HepG2 (cell line): ENCODE results near the gene SERPINE2. TPM values are rescaled to one million over a fixed set of nuclear protein-coding genes. Genes with fewer than 3 reads are reported as not detected.

Source experiments
- ATAC-seq: fragments of 200-7000 bp; cut with Tn5 transposase; 3 replicates; pipeline ENCODE4 v1.9.1; 2020; ENCODE audit warnings: mild to moderate bottlenecking, moderate library complexity
- BruUV-seq: library from RNA; stranded (reverse); fragments of 400-500 nt; replicated peaks from 2 replicates; lab custom pipeline; 2021; lab: Mats Ljungman, UMichigan
- CTCF ChIA-PET: fragments of 300-600 bp; formaldehyde crosslinking; extraction: SDS; loops from one replicate; lab custom pipeline; 2021; ENCODE audit warnings: low total read pairs, inconsistent platforms, low intra/inter-chr PET ratio; lab: Yijun Ruan, JAX
- POLR2A ChIA-PET: fragments of 350-600 bp; sonication (Branson Sonifier 250); formaldehyde crosslinking; loops from one replicate; lab custom pipeline; 2020; ENCODE audit warnings: antibody characterized with exemption, inconsistent platforms; lab: Yijun Ruan, JAX
- DNase-seq: peaks from one replicate; pipeline ENCODE4 v3.0.0-alpha.2; 2015; ENCODE audit warnings: low spot score
- FAIRE-seq: peaks from 3 replicates; lab custom pipeline; 2011; peaks lifted over from hg19 to GRCh38; lab: Jason Lieb, UNC
- H2AFZ ChIP-seq: one replicate; pipeline ENCODE4 v1.6.1; 2011; ENCODE audit warnings: low read length, inconsistent platforms
- H3K27ac ChIP-seq: fragments of 300-600 bp; 3 replicates; pipeline ENCODE4 v1.8.0; 2011; ENCODE audit warnings: mixed run types, mild to moderate bottlenecking, mixed read lengths, low read length, inconsistent platforms; ENCODE audit not compliant: insufficient read depth; ENCODE audit errors: extremely low read length
- H3K27me3 ChIP-seq, 2 experiments: fragments of 200-600 bp in 1 of 2; 2 replicates in 1 of 2; 3 replicates in 1 of 2; pipeline versions ENCODE4 v1.6.0 to v1.8.0; 2011; ENCODE audit warnings: low read length in 2 of 2, mild to moderate bottlenecking in 2 of 2, moderate library complexity in 2 of 2, inconsistent platforms in 1 of 2; ENCODE audit not compliant: insufficient read depth in 2 of 2, control insufficient read depth in 1 of 2
- H3K36me3 ChIP-seq, 2 experiments: fragments of 200-600 bp in 1 of 2; replicated peaks in 1 of 2; 2 replicates in 1 of 2; 3 replicates in 1 of 2; pipeline versions ENCODE4 v1.5.1 to v1.8.0; 2011; ENCODE audit warnings: low read length in 2 of 2, inconsistent platforms in 1 of 2; ENCODE audit not compliant: insufficient read depth in 2 of 2, control insufficient read depth in 1 of 2
- H3K4me1 ChIP-seq: 2 replicates; pipeline ENCODE4 v1.5.1; 2012; ENCODE audit warnings: low read length, inconsistent platforms; ENCODE audit not compliant: insufficient read depth
- H3K4me2 ChIP-seq: 2 replicates; pipeline ENCODE4 v1.6.0; 2011; ENCODE audit warnings: low read depth, low read length, inconsistent platforms
- H3K4me3 ChIP-seq, 3 experiments: fragments of 200-600 bp in 1 of 3; sonication (generic), shearing (Covaris generic) in 1 of 3; replicated peaks in 1 of 3; 2 replicates each; pipeline ENCODE4 v1.5.1; 2011 to 2016; ENCODE audit warnings: low read length in 3 of 3, inconsistent platforms in 2 of 3, low read depth in 2 of 3, mild to moderate bottlenecking in 2 of 3, control low read depth in 1 of 3, mixed read lengths in 1 of 3; ENCODE audit not compliant: insufficient read depth in 1 of 3
- H3K79me2 ChIP-seq: one replicate; pipeline ENCODE4 v1.6.1; 2011; ENCODE audit warnings: low read length, inconsistent platforms; ENCODE audit not compliant: insufficient read depth
- H3K9ac ChIP-seq: 2 replicates; pipeline ENCODE4 v1.6.0; 2011; ENCODE audit warnings: mild to moderate bottlenecking, low read depth, low read length, inconsistent platforms; ENCODE audit not compliant: insufficient read depth
- H3K9me3 ChIP-seq: 2 replicates; pipeline ENCODE4 v1.5.1; 2012; ENCODE audit warnings: mild to moderate bottlenecking, low read length
- H4K20me1 ChIP-seq: 2 replicates; pipeline ENCODE4 v1.6.0; 2011; ENCODE audit warnings: inconsistent platforms, mild to moderate bottlenecking, low read length, moderate library complexity; ENCODE audit not compliant: insufficient read depth
- AGO1 ChIP-seq: fragments of 200-400 bp; formaldehyde crosslinking; IDR thresholded peaks from 2 replicates; pipeline ENCODE4 v1.6.1; 2017; ENCODE audit warnings: mild to moderate bottlenecking, low read depth, low read length, moderate library complexity; ENCODE audit not compliant: poor library complexity, severe bottlenecking
- FOSL2 ChIP-seq: sonication (generic); formaldehyde crosslinking; IDR thresholded peaks from 2 replicates; pipeline ENCODE4 v1.4.0; 2020; ENCODE audit warnings: missing genetic modification reagents
- JUN ChIP-seq: sonication (generic); formaldehyde crosslinking; IDR thresholded peaks from 2 replicates; pipeline ENCODE4 v1.4.0; 2020; ENCODE audit warnings: mild to moderate bottlenecking, missing genetic modification reagents
- MAX ChIP-seq: IDR thresholded peaks from 2 replicates; pipeline ENCODE4 v1.6.1; 2012; ENCODE audit warnings: inconsistent platforms
- MTA3 ChIP-seq: sonication (generic); formaldehyde crosslinking; IDR thresholded peaks from 2 replicates; pipeline ENCODE4 v1.4.0; 2020; ENCODE audit warnings: missing genetic modification reagents
- SRSF4 ChIP-seq: fragments of 200-400 bp; formaldehyde crosslinking; IDR thresholded peaks from one replicate; pipeline ENCODE4 v1.6.1; 2018; ENCODE audit warnings: mild to moderate bottlenecking, low read depth, low read length, moderate library complexity; ENCODE audit not compliant: poor library complexity, severe bottlenecking
- SRSF9 ChIP-seq: fragments of 200-400 bp; formaldehyde crosslinking; IDR thresholded peaks from 2 replicates; pipeline ENCODE4 v1.6.1; 2018; ENCODE audit warnings: borderline replicate concordance, mild to moderate bottlenecking, low read depth, low read length; ENCODE audit not compliant: insufficient read depth, poor library complexity, severe bottlenecking
- ZFP36 ChIP-seq: fragments of 150-350 bp; IDR thresholded peaks from 2 replicates; pipeline ENCODE4 v1.6.1; 2018; ENCODE audit warnings: borderline replicate concordance, low read length, low read depth; ENCODE audit not compliant: partially characterized antibody
- ZFP37 ChIP-seq: sonication (generic); formaldehyde crosslinking; IDR thresholded peaks from 2 replicates; pipeline ENCODE4 v1.4.0; 2020; ENCODE audit warnings: missing genetic modification reagents, borderline replicate concordance
- ZNF281 ChIP-seq: sonication (generic); formaldehyde crosslinking; IDR thresholded peaks from 2 replicates; pipeline ENCODE4 v1.4.0; 2020; ENCODE audit warnings: missing genetic modification reagents, borderline replicate concordance
- ZNF567 ChIP-seq: sonication (generic); formaldehyde crosslinking; IDR thresholded peaks from 2 replicates; pipeline ENCODE4 v1.8.1; 2023; ENCODE audit warnings: mild to moderate bottlenecking, missing genetic modification reagents, borderline replicate concordance
- WGBS: methylation state at CpG from one replicate; pipeline ENCODE4 v1.1.6; 2017; ENCODE audit warnings: low lambda C conversion rate; 5-methylcytosine and 5-hydroxymethylcytosine counted together
- in situ Hi-C: cut with HindIII; loops from 2 replicates; pipeline ENCODE4 v1.10.0; 2017; ENCODE audit warnings: low pct_unique_long_range_greater_than_20kb; ENCODE audit not compliant: extremely low pct_ligation_motif_present
- intact Hi-C: fragments of 100-400 bp; cut with micrococcal nuclease; formaldehyde crosslinking; loops from one replicate; pipeline ENCODE4 v1.10.0; 2022; ENCODE audit not compliant: unreplicated experiment
- polyA plus RNA-seq, 8 experiments: library from polyadenylated mRNA; depleted of rRNA in 3 of 8; stranded (reverse) in 7 of 8; unstranded in 1 of 8; fragments of >200 nt; fragmentation: Illumina TruSeq in 4 of 8; extraction: Trizol in 4 of 8; gene quantifications; 2 replicates each; pipeline versions ENCODE4 v1.2.1 to v1.2.3, GENCODE V29; 2011 to 2016; ENCODE audit warnings: low read depth in 4 of 8, missing spikeins in 1 of 8, mixed read lengths in 1 of 8; ENCODE audit not compliant: insufficient read depth in 1 of 8
- total RNA-seq, 5 experiments: library from RNA; depleted of rRNA; stranded (reverse); fragments of >200 nt; fragmentation: Illumina TruSeq; extraction: Trizol; gene quantifications; 2 replicates each; pipeline ENCODE4 v1.2.3, GENCODE V29; 2016; ENCODE audit warnings: low read depth in 1 of 5
- TF ChIP-seq, protein P1 (sequence below): sonication (generic); formaldehyde crosslinking; conservative IDR thresholded peaks from 2 replicates; pipeline ENCODE4 v1.8.0; 2022; ENCODE audit warnings: mild to moderate bottlenecking, moderate library complexity, missing genetic modification reagents
- TF ChIP-seq, protein P2 (sequence below): sonication (generic); formaldehyde crosslinking; IDR thresholded peaks from 2 replicates; pipeline ENCODE4 v1.4.0; 2020; ENCODE audit warnings: mild to moderate bottlenecking, missing genetic modification reagents
- TF ChIP-seq, protein P3 (sequence below): sonication (generic); formaldehyde crosslinking; IDR thresholded peaks from 2 replicates; pipeline ENCODE4 v1.4.0; 2020; ENCODE audit warnings: low read depth, mild to moderate bottlenecking, missing genetic modification reagents

The SERPINE2 gene
- total and polyA plus RNA-seq, 2 of the 13 experiments (the other 11 are each of a cell fraction or from before 2014, with no cell fraction given), result 7.9 to 18.1 TPM

GRCh38 chr2:223981241-223981640 is 57.8 kb downstream of the SERPINE2 start:
- no peak overlapping the region for H3K9ac ChIP-seq
- ATAC-seq, result no peak
- WGBS, result 75% methylated on average over 1 of the region's 1 CpG
- in situ Hi-C loops, result no loop called here
- H4K20me1 ChIP-seq, result no peaks in the 10 kb centered on the region
- CTCF ChIA-PET, result no interaction called here
- H3K9me3 ChIP-seq, result no peaks in the 10 kb centered on the region
- no peak overlapping the region for H3K4me2 ChIP-seq
- H3K27me3 ChIP-seq, result no peaks in the 10 kb centered on the region
- H2AFZ ChIP-seq, result no peak overlapping the region
- no peaks in the 10 kb centered on the region for H3K79me2 ChIP-seq
- POLR2A ChIA-PET, result no interaction called here
- H3K36me3 ChIP-seq, result no peaks in the 10 kb centered on the region; a peak in 1 of 5 replicates
- H3K27ac ChIP-seq, result no peak overlapping the region
- 0 out of 2 replicates have a peak, but pooled peaks cover 8% of the 10 kb centered on the region for H3K4me1 ChIP-seq
- no peak for DNase-seq
- intact Hi-C loops, result no loop called here
- BruUV-seq, result no TSS peak
- H3K4me3 ChIP-seq, result no peak overlapping the region
- FAIRE-seq, result no peak
- no peak for TF ChIP-seq ZNF567 (CRISPR knock-in tag)
- TF ChIP-seq MAX, result no peak
- TF ChIP-seq ZFP37 (CRISPR knock-in tag), result no peak
- no peak for TF ChIP-seq ZFP36
- no peak for TF ChIP-seq AGO1
- no peak for TF ChIP-seq MTA3
- TF ChIP-seq JUN (CRISPR knock-in tag), result no peak
- TF ChIP-seq, protein P1, sequence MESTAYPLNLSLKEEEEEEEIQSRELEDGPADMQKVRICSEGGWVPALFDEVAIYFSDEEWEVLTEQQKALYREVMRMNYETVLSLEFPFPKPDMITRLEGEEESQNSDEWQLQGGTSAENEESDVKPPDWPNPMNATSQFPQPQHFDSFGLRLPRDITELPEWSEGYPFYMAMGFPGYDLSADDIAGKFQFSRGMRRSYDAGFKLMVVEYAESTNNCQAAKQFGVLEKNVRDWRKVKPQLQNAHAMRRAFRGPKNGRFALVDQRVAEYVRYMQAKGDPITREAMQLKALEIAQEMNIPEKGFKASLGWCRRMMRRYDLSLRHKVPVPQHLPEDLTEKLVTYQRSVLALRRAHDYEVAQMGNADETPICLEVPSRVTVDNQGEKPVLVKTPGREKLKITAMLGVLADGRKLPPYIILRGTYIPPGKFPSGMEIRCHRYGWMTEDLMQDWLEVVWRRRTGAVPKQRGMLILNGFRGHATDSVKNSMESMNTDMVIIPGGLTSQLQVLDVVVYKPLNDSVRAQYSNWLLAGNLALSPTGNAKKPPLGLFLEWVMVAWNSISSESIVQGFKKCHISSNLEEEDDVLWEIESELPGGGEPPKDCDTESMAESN, result no peak
- TF ChIP-seq ZNF281 (CRISPR knock-in tag), result no peak
- TF ChIP-seq, protein P2, sequence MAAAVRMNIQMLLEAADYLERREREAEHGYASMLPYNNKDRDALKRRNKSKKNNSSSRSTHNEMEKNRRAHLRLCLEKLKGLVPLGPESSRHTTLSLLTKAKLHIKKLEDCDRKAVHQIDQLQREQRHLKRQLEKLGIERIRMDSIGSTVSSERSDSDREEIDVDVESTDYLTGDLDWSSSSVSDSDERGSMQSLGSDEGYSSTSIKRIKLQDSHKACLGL (CRISPR knock-in tag), result no peak
- TF ChIP-seq, protein P3, sequence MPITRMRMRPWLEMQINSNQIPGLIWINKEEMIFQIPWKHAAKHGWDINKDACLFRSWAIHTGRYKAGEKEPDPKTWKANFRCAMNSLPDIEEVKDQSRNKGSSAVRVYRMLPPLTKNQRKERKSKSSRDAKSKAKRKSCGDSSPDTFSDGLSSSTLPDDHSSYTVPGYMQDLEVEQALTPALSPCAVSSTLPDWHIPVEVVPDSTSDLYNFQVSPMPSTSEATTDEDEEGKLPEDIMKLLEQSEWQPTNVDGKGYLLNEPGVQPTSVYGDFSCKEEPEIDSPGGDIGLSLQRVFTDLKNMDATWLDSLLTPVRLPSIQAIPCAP (CRISPR knock-in tag), result no peak
- TF ChIP-seq SRSF9, result no peak
- TF ChIP-seq SRSF4, result no peak
- TF ChIP-seq FOSL2 (CRISPR knock-in tag), result no peak
